Body of pancreas (tissue), 4 donors: ENCODE data around the gene GNAI1.

Source experiments
- POLR2A ChIP-seq, 3 donors: fragments of 450-650 bp; IDR thresholded peaks; one replicate each; pipeline ENCODE4 v1.6.1; 2016; ENCODE audit warnings: antibody characterized with exemption in 3 of 3, mild to moderate bottlenecking in 2 of 3
- TF ChIP-seq, protein P1 (sequence below), 7 experiments: fragments of 450-650 bp in 4 of 7; fragments of 200-600 bp in 3 of 7; sonication (generic) in 3 of 7; IDR thresholded peaks; one replicate each; pipeline ENCODE4 v1.5.1; 2016 to 2019; ENCODE audit warnings: antibody characterized with exemption in 7 of 7

DNA sequence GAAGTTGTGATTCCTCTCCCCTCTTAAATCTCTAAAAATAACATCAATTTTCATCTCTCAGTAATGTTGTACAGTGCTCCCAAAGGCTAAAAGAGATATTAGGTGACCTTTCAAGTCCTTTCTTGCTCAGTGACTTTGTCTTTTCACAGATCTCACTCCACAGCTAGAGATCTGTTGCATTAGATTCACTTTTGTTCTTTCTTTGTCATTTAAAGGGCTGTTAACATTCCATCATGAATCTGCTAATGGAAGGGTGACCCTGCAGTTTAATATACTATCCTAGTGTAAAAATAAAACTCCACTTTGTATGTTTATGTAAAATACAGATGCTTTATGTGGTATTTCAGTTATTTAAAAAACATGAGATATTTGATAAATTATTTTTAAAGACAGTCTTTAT is 30.5 kb downstream of the GNAI1 start:
- TF ChIP-seq, protein P1, sequence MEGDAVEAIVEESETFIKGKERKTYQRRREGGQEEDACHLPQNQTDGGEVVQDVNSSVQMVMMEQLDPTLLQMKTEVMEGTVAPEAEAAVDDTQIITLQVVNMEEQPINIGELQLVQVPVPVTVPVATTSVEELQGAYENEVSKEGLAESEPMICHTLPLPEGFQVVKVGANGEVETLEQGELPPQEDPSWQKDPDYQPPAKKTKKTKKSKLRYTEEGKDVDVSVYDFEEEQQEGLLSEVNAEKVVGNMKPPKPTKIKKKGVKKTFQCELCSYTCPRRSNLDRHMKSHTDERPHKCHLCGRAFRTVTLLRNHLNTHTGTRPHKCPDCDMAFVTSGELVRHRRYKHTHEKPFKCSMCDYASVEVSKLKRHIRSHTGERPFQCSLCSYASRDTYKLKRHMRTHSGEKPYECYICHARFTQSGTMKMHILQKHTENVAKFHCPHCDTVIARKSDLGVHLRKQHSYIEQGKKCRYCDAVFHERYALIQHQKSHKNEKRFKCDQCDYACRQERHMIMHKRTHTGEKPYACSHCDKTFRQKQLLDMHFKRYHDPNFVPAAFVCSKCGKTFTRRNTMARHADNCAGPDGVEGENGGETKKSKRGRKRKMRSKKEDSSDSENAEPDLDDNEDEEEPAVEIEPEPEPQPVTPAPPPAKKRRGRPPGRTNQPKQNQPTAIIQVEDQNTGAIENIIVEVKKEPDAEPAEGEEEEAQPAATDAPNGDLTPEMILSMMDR (IDR thresholded peaks at IDR 0.05): no peak
- TF ChIP-seq POLR2A (IDR thresholded peaks at IDR 0.05): no peak
